HUES64 (cell line): Measurements from ENCODE around the gene PPA1.
"Not testable (repeated sequence)": the region's sequence is repeated elsewhere in the genome, so short reads cannot be mapped to it uniquely, and the experiment has no call there.

Experiments
- H3K27ac ChIP-seq: 2 replicates; pipeline ENCODE4 v1.7.0; 2013; ENCODE audit warnings: low read depth, low read length, inconsistent platforms
- H3K27me3 ChIP-seq: 2 replicates; pipeline ENCODE4 v1.6.1; 2013; ENCODE audit warnings: mild to moderate bottlenecking, low read length; ENCODE audit not compliant: insufficient read depth
- H3K36me3 ChIP-seq: 2 replicates; pipeline ENCODE4 v1.6.1; 2013; ENCODE audit warnings: mild to moderate bottlenecking, low read length; ENCODE audit not compliant: insufficient read depth
- H3K4me1 ChIP-seq: 2 replicates; pipeline ENCODE4 v1.6.1; 2013; ENCODE audit warnings: mild to moderate bottlenecking, low read length, moderate library complexity; ENCODE audit not compliant: insufficient read depth
- H3K4me3 ChIP-seq: 2 replicates; pipeline ENCODE4 v1.5.1; 2013; ENCODE audit warnings: mild to moderate bottlenecking, low read length, moderate library complexity
- H3K9ac ChIP-seq: 2 replicates; pipeline ENCODE4 v1.6.1; 2013; ENCODE audit warnings: mild to moderate bottlenecking, low read depth, low read length
- H3K9me3 ChIP-seq: 2 replicates; pipeline ENCODE4 v1.6.1; 2013; ENCODE audit warnings: low read depth, low read length; ENCODE audit not compliant: insufficient read depth
- WGBS: fragments of 150-250, 120-280 bp; methylation state at CpG from one replicate; pipeline ENCODE4 v1.1.7; 2013; ENCODE audit warnings: missing lambda C conversion rate; 5-methylcytosine and 5-hydroxymethylcytosine counted together

Gene PPA1

DNA sequence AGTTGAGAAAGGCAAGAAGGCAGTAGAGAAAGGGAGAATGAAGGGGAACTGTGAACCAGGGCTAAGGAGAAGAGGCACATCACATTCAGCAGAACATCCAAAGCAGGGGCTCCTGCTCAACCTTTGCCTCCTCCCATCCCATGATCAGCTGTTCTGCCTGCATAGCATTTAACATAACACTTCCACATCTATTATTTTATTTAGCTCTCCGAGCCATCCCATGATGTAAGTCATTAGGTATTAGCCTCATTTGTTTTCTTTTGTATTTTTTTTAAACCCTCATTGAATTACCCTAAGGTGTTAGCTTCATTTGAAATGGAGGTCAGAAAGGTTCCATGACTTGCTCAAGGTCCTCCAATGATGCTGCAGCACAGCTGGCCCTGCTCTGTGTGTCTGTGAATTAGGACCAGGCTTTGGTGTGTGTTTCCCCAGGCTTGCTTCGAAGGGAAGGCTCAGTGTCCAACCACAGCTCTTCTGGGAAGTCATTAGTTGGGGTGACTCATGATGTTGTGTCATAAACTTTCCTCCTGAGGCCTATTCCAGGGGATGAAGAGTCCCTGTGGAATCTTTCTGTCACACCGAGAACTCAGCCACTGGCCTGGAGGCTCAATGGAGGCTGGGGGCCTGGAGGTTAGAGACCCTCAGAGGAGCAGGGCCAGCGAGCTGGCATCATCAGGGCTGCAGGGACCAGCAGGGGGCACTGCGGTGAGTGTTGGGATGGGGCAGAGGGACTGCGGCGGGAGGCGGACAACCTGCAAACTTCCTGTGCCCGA is 34.1 kb upstream of the PPA1 start:
- 55% methylated on average over 8 of the region's 9 CpGs for WGBS

DNA sequence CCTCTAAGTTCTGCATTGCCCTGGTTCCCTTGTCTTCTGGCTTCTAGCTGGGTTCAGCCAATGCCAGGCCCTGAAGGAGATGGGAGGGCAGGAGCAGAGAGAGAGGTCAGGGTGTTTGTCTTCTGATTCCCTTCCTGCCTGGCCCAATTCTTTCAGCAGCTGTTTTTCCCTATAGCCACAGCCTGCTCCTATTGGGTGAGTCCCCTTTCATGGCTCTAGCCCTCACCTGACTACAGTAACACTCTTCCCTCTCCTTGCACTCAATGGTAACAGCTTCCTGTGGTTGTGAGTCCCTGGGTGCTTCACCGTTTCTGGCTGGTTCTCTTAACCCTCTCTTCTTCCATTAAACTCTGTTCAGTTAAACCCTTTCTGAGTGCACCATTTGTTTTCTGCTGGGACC is 33.5 kb upstream of the PPA1 start:
- H3K4me1 ChIP-seq: no peaks in the 10 kb centered on the region
- no peak overlapping the region for H3K9ac ChIP-seq
- WGBS: 80% methylated on average over 1 of the region's 1 CpG
- no peaks in the 10 kb centered on the region for H3K27me3 ChIP-seq
- no peak overlapping the region for H3K27ac ChIP-seq
- 0 out of 2 replicates have a peak, but pooled peaks cover 4% of the 10 kb centered on the region for H3K9me3 ChIP-seq
- no peaks in the 10 kb centered on the region for H3K36me3 ChIP-seq
- H3K4me3 ChIP-seq: no peak overlapping the region

More for the DNA sequence above, 34.1 kb upstream of the PPA1 start:
- H3K9me3 ChIP-seq: 0 out of 2 replicates have a peak, but pooled peaks cover 4% of the 10 kb centered on the region
- no peaks in the 10 kb centered on the region for H3K27me3 ChIP-seq
- H3K36me3 ChIP-seq: no peaks in the 10 kb centered on the region
- no peak overlapping the region for H3K9ac ChIP-seq
- H3K4me1 ChIP-seq: no peaks in the 10 kb centered on the region
- no peak overlapping the region for H3K4me3 ChIP-seq
- no peak overlapping the region for H3K27ac ChIP-seq

DNA sequence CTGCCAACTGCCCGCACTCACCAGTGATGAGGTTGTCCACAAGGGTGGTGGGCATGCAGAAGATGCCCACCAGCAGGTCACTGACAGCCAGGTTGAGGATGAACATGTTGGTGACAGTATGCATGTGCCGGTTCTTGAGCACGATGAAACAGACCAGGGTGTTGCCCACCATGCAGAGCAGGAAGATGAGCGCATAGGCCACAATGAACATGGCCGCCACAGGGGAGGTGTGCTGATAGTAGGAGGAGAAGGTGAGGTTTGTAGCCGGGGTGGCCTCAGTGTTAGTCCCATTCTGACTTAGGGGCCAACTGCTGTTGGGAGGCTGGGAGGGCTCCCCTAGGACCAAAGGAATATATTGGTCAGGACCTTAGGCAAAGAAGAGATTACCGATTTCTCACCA is 32.8 kb upstream of the PPA1 start:
- Histone ChIP-seq H3K4me3 (no peak overlapping the region), H3K4me1 (no peaks in the 10 kb centered on the region), H3K27me3 (no peaks in the 10 kb centered on the region), H3K36me3 (no peaks in the 10 kb centered on the region), H3K27ac (no peak overlapping the region), H3K9me3 (0 out of 2 replicates have a peak, but pooled peaks cover 4% of the 10 kb centered on the region), H3K9ac (no peak overlapping the region)
- 92% methylated on average over 7 of the region's 7 CpGs for WGBS

DNA sequence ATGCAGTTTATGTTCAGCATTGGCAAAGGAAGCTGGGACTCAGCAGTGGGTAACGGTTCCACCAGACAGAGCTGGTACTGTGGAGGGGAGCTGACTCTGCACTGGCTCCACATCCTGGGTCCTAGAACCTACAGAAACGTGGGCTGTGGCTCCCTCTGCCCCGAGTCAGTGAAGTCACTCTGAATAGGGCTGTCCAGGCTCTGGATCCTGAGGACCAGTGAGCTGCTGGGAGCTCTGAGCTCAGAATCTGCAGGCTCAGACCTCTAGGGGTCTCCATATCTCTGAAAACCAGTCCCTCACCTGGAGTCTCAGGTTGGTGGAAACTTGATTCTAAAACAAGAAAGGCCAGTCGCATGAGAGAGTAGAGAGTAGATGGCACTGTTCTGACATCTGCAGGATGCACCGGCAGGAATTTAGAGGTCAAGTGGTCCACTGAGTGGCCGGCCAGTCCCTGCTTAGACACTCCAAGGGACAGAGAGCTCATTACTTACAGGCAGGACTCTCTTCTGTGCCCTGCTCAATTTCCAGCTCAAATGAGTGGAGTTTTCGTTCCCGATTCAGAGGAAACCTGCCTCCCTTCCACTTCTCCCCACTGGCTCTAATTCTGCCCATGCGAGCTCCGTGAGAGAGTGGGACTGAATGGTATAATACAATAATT is 31.9 kb upstream of the PPA1 start:
- H3K27me3 ChIP-seq: no peaks in the 10 kb centered on the region
- no peak overlapping the region for H3K27ac ChIP-seq
- H3K36me3 ChIP-seq: no peaks in the 10 kb centered on the region
- H3K9me3 ChIP-seq: 0 out of 2 replicates have a peak, but pooled peaks cover 4% of the 10 kb centered on the region
- H3K9ac ChIP-seq: no peak overlapping the region
- no peak overlapping the region for H3K4me3 ChIP-seq
- H3K4me1 ChIP-seq: no peaks in the 10 kb centered on the region
- WGBS: 48% methylated on average over 8 of the region's 10 CpGs

DNA sequence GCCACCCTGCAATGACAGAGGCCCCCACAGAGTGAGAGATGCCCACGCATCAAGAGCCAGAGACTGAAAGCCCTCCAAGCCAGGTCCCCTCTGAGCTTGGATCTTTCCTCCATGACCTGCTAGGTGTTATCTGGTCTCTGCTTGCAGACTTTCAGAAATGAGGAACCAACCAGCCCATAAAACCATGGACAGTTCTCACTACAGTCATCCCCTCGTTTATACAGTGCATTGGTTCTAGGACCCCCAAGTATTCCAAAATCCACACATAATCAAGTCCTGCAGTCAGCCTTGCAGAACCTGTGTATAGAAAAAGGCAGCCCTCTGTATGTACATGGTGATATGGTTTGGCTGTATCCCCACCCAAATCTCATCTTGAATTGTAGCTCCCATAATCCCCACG is 27.5 kb upstream of the PPA1 start:
- Histone ChIP-seq H3K27ac (no peak overlapping the region), H3K4me1 (no peaks in the 10 kb centered on the region), H3K9ac (no peak overlapping the region), H3K4me3 (no peak overlapping the region), H3K36me3 (no peaks in the 10 kb centered on the region), H3K9me3 (0 out of 2 replicates have a peak, but pooled peaks cover 4% of the 10 kb centered on the region), H3K27me3 (no peaks in the 10 kb centered on the region)
- 90% methylated on average over 3 of the region's 3 CpGs for WGBS

DNA sequence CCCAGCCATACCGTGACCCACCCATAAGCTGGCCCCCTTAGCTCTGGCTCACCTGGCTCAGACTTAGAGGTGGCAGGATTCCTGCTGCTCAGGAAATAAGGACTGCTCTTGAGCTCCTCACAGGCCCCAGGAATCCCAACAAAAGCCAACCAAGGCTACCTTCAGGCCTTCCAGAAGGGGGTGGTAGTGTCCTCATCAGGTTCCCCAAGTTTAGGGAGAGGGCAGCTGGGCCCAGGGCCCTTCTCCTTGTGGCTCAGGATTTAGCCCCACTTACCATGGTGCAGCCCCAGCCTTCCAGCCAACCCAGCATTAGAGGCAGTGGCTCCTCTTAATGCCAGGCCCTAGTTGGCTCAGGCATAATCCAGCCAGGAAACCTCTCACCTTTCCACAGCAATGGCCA is 27.0 kb upstream of the PPA1 start:
- no peaks in the 10 kb centered on the region for H3K36me3 ChIP-seq
- no peak overlapping the region for H3K4me3 ChIP-seq
- no peak overlapping the region for H3K27ac ChIP-seq
- H3K4me1 ChIP-seq: no peaks in the 10 kb centered on the region
- 0 out of 2 replicates have a peak, but pooled peaks cover 4% of the 10 kb centered on the region for H3K9me3 ChIP-seq
- H3K9ac ChIP-seq: no peak overlapping the region
- no peaks in the 10 kb centered on the region for H3K27me3 ChIP-seq
- WGBS: 72% methylated on average over 1 of the region's 1 CpG

DNA sequence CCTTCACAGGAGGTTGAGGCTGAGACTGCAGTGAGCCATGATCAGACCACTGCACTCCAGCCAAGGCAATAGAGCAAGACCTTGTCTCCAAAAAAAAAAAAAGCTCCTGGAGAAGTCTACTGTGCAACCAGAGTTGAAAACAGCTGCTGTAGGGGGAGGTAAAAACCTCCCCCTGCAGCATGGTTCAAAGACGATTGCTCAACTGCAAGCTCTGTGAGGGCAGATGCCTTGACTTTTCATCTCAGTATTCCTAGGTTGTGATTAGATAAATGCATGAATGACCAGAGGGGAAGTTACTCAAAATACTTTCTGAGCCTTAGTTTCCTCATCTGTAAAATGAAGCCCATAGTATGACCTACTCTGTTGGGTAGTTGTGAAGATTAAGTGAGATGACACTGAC is 25.0 kb upstream of the PPA1 start:
- Histone ChIP-seq H3K9me3 (0 out of 2 replicates have a peak, but pooled peaks cover 4% of the 10 kb centered on the region), H3K4me3 (no peak overlapping the region), H3K36me3 (no peaks in the 10 kb centered on the region), H3K27ac (no peak overlapping the region), H3K4me1 (no peaks in the 10 kb centered on the region), H3K27me3 (no peaks in the 10 kb centered on the region), H3K9ac (no peak overlapping the region)
- WGBS: 95% methylated on average over 1 of the region's 1 CpG

DNA sequence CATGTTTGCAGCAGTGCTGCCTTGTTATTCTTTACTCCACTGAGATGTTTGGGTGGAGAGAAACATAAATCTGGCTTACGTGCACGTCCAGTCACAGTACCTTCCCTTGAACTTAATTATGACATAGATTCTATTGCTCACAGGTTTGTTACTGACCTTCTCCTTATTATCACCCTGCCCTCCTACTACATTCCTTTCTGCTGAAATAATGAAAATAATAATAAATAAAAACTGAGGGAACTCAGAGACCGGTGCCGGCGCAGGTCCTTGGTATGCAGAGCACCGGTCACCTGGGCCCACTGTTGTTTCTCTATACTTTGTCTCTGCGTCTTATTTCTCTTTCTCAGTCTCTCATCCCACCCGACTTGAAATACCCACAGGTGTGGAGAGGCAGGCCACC is 24.6 kb upstream of the PPA1 start:
- WGBS: 91% methylated on average over 8 of the region's 8 CpGs
- H3K4me3 ChIP-seq, H3K9me3 ChIP-seq: not testable (repeated sequence)

DNA sequence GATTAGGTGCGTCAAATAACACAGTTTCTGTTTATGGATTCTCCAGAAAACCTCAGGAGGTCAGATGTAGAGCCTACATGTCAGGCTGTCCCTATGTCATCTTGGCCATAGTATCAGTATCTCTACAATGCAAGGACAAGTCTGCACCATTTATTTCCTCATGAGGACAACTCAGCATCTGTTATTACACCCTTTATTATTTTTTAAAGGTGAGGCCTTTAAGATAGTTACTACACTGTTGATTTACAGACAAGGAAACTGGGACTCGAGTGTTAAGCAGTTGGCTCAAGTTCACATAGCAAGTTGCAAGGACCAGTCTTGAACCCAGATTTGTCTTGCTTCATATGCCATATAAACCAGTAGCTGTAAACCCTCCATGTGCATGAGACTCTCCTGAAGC is 23.2 kb upstream of the PPA1 start:
- H3K4me1 ChIP-seq: no peaks in the 10 kb centered on the region

More for the DNA sequence above, 24.6 kb upstream of the PPA1 start:
- H3K27me3 ChIP-seq, H3K27ac ChIP-seq, H3K36me3 ChIP-seq, H3K9ac ChIP-seq, H3K4me1 ChIP-seq: not testable (repeated sequence)

DNA sequence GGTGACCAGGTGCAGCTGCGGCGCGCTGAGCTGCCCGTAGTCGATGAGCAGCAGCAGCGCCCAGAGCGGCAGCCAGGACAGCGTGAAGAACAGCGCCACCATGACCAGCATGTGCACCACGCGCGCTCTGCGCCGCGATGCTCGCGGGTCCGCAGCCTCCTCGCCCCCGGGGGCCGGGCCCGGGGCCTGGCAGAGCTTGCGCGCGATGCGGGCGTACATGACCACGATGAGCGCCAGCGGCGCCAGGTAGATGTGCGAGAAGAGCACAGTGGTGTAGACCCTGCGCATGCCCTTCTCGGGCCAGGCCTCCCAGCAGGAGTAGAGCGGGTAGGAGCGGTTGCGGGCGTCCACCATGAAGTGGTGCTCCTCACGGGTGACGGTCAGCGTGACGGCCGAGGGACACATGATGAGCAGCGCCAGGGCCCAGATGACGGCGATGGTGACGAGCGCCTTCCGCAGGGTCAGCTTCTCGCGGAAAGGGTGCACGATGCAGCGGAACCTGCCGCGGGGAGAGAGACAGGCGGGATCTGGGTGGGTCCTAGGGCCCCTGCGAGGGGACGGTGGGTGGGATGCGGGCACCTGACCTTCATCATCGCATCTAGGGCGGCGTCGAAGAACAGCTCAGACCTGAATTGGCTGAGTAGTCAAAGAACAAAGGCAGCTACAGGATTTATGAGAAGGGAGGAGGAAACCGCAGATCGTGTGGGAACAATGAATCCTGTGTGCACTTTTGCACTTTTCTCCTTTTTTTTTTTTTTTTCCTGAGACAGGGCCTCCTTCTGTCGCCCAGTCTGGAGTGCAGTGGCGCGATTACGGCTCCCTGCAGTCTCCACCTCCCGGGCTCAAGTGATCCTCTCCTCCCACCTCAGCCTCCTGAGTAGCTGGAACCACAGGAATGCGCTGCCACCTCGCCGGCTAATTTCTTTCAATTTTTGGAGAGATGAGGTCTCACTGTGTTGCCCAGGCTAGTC is 22.4 kb upstream of the PPA1 start:
- Histone ChIP-seq H3K9ac (no peak overlapping the region), H3K36me3 (no peaks in the 10 kb centered on the region), H3K9me3 (no peaks in the 10 kb centered on the region), H3K27me3 (no peaks in the 10 kb centered on the region), H3K27ac (no peak overlapping the region), H3K4me3 (no peak overlapping the region), H3K4me1 (no peaks in the 10 kb centered on the region)
- 95% methylated on average over 73 of the region's 73 CpGs for WGBS

More for the DNA sequence above, 23.2 kb upstream of the PPA1 start:
- Histone ChIP-seq H3K9me3 (no peaks in the 10 kb centered on the region), H3K27me3 (no peaks in the 10 kb centered on the region), H3K36me3 (no peaks in the 10 kb centered on the region), H3K27ac (no peak overlapping the region), H3K9ac (no peak overlapping the region), H3K4me3 (no peak overlapping the region)
- 94% methylated on average over 2 of the region's 2 CpGs for WGBS
